Retinal pigment epithelial cell (primary cell): ENCODE data around the gene SLC18A3.

Experiments
- DNase-seq: peaks from one replicate; pipeline ENCODE4 v3.0.0-alpha.2; 2010; ENCODE audit warnings: low read depth
- H3K4me3 ChIP-seq: 2 replicates; pipeline ENCODE4 v1.5.1; 2011; ENCODE audit warnings: mild to moderate bottlenecking, low read length, control low read depth, moderate library complexity
- CTCF ChIP-seq: conservative IDR thresholded peaks from 2 replicates; pipeline ENCODE4 v1.5.1; 2011; ENCODE audit warnings: low read depth, low read length, control low read depth, inconsistent platforms

SLC18A3 gene

DNA sequence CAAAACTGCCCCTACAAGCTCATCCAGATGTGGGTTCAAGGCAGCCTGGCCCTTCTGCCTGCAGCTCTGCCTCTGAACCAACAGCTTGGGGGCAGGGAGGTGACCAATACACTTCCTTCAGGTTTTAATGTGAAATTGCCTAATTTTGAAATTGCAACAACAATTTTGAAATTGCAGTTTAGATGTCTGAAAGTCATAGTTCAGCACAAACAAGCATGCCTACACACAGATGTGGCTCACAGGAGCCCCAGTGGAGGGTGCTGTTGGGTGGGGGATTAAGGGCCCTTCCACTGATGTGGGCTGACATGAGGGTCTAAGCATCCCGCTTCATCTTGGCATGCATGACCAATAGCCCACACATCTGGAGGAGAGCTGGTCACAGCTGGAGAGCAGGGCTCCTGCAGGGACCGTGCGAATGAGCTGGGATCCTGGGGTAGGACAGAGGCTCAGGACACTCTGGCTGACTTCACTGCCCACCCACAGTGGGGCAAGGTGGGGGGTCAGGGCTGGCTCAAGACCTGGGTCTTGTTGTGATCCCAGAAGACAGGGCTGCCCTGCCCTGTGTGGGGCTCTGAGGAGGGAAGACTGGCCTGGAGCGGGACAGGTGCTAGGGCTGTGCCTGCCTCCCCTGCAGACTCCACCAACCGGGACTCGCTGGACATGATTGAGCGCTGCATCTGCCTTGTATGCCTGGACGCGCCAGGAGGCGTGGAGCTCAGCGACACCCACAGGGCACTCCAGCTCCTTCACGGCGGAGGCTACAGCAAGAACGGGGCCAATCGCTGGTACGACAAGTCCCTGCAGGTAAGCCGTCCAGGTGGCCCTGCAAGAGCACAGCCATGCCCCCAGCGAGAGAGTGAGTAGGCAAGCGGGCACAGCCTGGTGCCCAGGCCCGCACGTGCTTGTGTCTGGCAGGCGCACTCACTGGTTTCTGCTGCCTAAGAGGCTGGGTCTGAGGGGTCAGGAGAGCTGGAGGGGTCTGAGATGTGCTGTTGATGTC is 36.1 kb downstream of the SLC18A3 start:
- DNase-seq, result no peak
- no peak for TF ChIP-seq CTCF
- H3K4me3 ChIP-seq, result no peak overlapping the region

DNA sequence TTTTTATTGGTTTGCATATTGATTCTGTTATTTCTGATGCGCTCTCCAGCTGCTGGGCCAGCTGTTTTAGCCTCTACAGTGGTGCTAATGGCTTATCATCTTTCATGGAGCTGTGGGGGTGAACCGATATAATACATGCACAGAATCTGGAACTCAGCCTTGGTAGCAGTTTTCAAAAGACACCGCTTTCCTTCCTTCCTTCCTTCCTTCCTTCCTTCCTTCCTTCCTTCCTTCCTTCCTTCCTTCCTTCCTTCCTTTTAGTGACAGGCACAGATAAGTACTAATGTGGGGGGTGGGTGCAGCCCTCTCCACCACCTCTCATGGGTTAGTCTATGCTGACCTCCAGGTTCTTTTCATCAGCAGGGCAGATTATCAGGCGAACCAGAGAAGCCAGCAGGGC is 37.4 kb downstream of the SLC18A3 start:
- no peak for TF ChIP-seq CTCF
- H3K4me3 ChIP-seq, result no peak overlapping the region

DNA sequence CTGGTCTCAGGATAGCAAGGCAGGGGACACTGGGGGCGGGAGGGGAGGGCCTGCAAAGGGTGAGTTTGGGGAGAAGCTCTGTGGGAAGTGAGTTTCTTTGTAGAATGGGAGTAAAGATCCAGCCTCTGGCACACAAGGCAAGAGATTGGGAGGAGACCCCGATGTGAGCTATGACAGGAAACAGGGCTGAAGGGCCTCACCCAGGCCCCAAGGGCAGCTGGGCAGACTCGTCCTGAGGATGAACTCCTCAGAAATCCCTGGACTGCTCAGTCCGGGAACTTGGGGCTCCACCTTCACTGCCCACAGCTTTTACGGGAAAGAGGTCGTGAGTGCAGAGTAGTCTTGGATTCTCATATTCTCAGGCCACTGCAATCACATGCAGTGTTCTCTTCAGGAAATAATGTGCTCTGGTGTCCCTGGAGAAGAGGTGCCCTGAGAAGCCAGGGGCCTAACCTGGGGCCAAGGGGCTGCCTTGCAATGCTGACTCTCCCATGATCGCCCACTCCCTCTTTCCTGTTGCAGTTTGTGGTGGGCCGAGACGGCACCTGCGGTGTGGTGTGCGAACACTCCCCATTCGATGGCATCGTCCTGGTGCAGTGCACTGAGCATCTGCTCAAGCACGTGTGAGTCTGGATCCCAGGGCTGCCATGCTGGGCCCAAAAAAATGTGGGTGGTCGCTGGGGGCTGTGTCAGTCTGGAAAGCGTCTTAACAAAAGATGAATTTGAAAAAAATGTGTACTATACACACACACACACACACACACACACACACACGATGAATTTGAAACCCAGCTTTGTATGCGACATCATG is 38.1 kb downstream of the SLC18A3 start:
- H3K4me3 ChIP-seq, result no peak overlapping the region
- no peak for TF ChIP-seq CTCF
- no peak for DNase-seq

More for the DNA sequence above, 37.4 kb downstream of the SLC18A3 start:
- no peak for DNase-seq

DNA sequence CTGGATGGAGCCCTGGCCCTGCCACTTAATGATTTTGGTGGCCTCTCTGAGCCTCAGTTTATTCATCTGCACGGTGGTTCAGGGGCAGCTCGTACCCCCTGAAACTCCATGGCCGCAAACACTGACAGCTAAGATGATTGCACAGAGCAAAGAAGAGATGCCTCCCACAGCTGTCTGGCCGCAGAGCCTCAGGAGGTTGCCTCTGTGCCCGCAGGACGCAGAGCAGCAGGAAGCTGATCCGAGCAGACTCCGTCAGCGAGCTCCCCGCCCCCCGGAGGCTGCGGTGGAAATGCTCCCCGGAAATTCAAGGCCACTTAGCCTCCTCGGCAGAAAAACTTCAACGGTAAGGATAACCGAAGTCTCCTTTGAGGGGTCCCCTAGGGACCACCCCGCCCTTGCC is 39.2 kb downstream of the SLC18A3 start:
- TF ChIP-seq CTCF, result no peak
- no peak overlapping the region for H3K4me3 ChIP-seq
- DNase-seq, result no peak

GRCh38 chr10:49649936-49650723 is 40.0 kb downstream of the SLC18A3 start:
- no peak for TF ChIP-seq CTCF
- no peak overlapping the region for H3K4me3 ChIP-seq
- DNase-seq, result no peak

DNA sequence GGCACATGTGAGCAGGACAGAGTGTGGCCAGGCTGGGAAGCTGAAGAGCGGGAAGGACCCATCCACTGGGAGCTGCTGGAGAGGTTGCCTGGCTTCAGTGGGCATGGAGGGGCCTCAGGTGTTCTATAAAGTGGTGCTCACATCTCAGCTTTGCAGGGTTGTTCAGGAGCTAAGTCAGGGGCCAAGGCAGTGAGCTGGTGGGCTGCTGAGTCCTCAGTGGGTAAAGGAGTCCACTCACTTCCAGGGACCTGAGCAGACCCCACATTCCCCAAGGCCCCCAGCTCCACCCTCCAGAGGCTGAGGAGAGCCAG is 40.6 kb downstream of the SLC18A3 start:
- DNase-seq, result no peak
- no peak for TF ChIP-seq CTCF

More for the DNA sequence above, 40.6 kb downstream of the SLC18A3 start:
- no peak overlapping the region for H3K4me3 ChIP-seq
